GM15510 (cell line): ENCODE measurements around the gene ZCWPW1.
A peak's percentile ranks its signal among the peaks of the same experiment; 100 is the strongest.

ENCODE experiments used
- POLR2A ChIP-seq: IDR thresholded peaks from 3 replicates; pipeline ENCODE4 v1.6.1; 2011; ENCODE audit warnings: borderline replicate concordance; ENCODE audit not compliant: insufficient read length; ENCODE audit errors: extremely low read depth

Gene ZCWPW1

GRCh38 chr7:100437150-100438100, 8.9 kb upstream of the ZCWPW1 start:
- no peak for TF ChIP-seq POLR2A

DNA sequence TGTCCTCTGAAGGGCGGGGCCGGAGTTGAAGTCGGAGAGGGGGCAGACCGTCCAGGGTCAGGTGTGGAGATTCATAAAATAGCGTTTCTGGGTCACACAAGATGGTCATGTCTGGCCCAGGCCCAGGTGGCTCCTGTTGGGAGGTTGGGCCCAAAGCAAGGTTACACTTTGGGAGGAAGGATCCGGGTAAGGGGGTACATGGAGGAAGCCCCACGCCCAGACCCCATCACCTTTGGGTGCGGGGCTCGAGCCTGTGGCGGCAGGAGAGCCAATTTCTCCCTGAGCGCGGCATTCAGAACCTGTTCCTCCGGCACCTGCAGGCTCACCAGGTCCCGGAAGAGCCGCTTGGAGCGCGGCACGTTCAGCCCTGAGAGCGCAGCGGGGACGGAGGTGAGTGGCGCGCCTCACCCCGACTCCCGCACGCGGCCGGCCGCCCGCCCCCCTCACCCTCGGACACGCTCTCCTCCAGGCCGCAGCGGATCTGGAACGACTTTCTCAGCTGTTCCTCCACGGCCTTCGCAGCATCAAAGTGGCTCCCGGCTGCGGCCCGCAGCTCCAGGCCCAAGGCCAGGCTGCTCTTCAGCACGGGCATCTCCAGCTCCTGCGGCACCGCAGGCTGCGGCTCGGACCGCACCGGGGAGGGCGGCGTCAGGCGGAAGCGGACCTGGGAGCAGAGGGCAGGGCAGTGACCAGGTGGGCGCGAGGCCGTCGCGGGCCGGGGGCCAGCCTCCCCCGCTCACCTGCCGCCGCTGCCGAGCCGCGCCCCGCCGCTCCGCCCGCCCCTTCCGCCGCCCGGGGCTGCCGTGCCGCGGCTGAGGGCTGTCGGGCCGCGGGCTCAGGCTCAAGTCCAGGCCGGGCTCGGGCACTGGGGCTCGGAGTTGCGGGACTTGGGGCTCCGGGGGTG, 7.2 kb upstream of the ZCWPW1 start:
- TF ChIP-seq POLR2A, result peak; percentile 44

- no peak for TF ChIP-seq POLR2A
Observed at GRCh38 chr7:100434297-100435144, 6.0 kb upstream of the ZCWPW1 start.

DNA sequence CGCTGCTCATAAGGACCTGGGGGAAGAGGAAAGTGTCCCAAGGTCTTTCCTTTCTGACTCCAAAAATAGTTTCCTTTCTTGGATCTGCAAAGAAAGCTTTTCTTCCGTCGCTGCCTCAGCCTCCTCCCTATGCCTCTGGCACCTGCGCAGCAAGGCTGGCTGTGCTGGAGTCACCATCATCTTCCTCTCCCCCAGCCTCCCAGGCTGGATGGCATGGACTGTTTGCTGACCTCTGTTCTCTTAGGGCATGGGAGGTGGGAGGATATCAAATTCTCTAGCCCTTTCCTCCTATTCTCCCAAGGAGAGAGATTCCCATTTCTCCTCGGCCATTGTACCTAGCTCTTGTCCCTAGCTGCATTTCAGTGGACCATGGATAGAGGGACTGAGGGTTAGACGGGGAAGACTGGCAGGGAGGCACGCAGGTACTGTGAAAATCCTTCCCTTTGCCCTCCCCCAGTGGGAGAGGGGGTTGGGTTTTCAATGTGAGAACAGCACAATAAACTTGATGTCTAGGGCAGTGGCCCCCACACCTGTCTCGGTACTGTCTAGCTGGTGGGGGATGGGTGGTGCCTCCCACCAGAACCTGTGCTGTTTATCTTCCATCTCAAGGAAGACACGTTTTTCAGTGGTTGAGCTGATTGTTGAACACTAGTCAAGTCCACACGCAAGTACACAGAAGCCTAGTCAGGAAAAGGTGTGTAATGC, 5.2 kb upstream of the ZCWPW1 start:
- TF ChIP-seq POLR2A, result peak; percentile 10

DNA sequence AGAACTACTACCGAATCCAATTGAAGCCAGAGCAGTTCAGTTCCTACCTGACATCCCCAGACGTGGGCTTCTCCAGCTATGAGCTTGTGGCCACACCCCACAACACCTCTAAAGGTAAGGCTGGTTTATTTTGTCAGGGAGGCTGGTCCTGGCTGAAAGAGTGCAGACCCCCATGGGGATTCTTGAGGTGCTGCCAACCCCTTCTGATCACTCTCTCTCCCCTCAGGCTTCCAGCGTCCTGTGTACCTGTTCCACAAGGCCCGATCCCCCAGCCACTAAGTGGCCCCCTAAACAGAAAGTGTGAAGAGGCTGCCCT, 4.7 kb upstream of the ZCWPW1 start:
- no peak for TF ChIP-seq POLR2A

GRCh38 chr7:100432621-100433275, 4.2 kb upstream of the ZCWPW1 start:
- no peak for TF ChIP-seq POLR2A

- no peak for TF ChIP-seq POLR2A
Observed at GRCh38 chr7:100432053-100432452, 3.5 kb upstream of the ZCWPW1 start.

DNA sequence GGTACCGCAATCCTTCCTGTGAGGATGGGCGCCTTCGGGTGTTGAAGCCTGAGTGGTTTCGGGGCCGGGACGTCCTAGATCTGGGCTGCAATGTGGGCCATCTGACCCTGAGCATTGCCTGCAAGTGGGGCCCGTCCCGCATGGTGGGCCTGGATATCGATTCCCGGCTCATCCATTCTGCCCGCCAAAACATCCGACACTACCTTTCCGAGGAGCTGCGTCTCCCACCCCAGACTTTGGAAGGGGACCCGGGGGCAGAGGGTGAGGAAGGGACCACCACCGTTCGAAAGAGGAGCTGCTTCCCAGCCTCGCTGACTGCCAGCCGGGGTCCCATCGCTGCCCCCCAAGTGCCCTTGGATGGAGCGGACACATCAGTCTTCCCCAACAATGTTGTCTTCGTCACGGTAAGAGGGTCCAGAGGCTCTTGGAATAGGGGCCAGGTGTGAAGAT, 2.8 kb upstream of the ZCWPW1 start:
- TF ChIP-seq POLR2A, result no peak

GRCh38 chr7:100430493-100431285, 2.2 kb upstream of the ZCWPW1 start:
- no peak for TF ChIP-seq POLR2A

DNA sequence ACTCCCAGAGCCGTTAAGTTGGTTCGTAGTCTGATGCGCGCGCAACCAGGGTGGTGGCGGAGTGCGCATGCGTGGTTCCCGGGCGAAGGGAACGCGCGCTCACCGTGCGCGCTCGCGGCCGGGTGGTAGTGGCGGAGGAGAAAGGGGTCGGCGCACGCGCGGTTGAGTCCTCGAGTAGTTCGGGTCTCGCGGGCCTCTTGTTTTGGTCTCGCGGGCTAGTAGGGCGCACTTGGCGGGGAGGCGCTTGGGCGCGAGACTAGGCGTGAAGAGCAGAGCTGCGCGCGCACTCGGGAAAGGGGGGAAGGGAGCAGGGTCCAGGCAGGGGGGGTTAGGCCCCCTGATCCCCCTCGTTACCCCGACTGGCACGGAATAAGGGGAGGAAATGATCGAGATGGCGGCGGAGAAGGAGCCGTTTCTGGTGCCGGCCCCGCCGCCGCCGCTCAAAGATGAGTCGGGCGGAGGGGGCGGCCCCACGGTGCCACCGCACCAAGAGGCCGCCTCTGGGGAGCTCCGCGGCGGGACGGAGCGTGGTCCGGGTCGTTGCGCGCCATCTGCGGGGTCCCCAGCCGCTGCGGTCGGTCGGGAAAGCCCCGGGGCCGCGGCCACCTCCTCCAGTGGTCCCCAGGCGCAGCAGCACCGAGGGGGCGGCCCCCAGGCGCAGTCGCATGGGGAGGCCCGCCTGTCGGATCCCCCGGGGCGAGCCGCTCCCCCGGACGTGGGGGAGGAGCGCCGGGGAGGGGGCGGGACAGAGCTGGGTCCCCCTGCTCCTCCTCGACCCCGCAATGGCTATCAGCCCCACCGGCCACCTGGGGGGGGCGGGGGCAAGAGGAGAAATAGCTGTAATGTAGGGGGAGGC, 1.4 kb upstream of the ZCWPW1 start, which contains the start of gene MEPCE:
Gene MEPCE, plus strand, starts transcription at position 195 of the 856 bp plus-strand sequence. Its CDS starts 188 bp downstream, at position 383.
- TF ChIP-seq POLR2A, result no peak

DNA sequence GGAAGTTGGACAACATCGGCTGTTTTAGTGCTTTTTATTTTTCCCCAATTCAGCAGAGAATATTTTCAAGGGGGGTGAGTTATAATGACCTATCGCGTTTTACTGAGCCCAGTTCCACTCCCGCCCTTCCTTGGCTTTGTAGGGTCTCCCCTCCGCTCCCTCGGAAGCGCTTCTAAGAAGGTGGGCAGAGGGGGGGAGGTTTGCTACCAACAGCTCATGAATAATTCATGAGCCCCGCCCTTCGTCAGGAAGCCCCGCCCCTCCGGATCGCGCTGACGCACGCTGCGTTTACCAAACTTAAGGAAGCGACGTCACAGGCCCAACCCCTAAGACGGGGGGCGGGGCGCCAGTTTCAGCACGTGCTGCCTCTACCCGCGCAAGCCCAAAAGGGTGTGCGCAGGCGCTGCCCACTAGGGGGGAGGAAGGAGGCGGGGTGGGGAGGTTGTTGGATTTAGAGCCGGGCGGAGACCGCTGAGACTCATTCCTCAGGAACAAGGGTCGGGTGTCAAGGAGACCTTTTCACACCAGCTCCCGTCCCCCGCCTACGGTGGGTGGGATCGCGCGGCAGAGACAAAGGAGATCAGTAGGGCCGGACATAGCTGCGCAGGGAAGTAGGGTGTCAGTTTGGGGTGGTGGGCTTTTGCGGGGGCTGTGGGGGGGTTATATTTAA, 599 bp upstream of the ZCWPW1 start:
- peak; percentile 83 for TF ChIP-seq POLR2A

DNA sequence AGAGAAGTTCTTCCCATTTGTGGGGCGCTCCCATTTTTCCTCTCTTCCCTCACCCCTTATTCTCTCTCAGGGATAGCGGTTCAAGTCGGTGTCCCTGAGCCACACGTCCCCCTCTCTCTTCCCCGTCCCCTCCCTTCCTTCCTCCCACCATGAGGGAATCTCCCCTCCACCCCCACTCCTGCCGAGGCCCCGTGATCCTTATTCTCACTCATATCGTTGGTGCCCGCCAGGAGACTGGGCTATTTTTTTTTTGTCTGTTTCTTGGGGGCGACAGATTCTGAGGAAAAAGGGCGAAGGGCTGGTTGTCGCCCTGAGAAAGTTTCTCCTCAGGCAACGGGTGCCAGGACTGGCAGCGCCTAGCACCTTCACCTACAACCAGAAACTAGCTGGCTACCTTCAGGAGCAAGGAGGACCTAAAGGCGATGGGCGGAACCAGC, 723 bp downstream of the ZCWPW1 start:
- TF ChIP-seq POLR2A, result no peak

DNA sequence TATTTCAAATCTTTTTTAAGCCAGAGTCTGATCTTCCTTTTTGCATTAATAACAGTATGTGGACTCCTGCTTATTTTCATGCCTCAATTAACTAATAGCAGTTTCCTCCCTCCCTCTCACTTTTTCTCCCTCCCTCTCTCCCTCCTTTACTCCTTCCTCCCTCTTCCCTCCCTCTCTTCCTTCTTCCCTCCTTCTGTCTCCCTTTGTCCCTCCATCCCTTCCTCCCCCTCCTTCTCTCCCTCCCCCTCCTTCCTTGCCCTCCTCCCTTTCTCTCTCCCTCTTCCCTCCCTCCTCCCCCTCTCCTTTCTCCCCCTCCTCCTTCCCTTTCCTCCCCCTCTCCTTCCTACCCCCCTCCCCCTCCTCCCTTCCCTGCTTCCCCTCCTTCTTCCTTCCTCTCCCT, 2.0 kb downstream of the ZCWPW1 start:
- TF ChIP-seq POLR2A, result no peak
